NCI-H2196 (cell line): ENCODE results near the gene CCL17.
"Not testable (repeated sequence)": the region's sequence is repeated elsewhere in the genome, so short reads cannot be mapped to it uniquely, and the experiment has no call there.

Source experiments
- DNase-seq: peaks from one replicate; lab custom pipeline; 2025; ENCODE audit not compliant: unreplicated experiment; lab: John Stamatoyannopoulos, UW

Gene CCL17

DNA sequence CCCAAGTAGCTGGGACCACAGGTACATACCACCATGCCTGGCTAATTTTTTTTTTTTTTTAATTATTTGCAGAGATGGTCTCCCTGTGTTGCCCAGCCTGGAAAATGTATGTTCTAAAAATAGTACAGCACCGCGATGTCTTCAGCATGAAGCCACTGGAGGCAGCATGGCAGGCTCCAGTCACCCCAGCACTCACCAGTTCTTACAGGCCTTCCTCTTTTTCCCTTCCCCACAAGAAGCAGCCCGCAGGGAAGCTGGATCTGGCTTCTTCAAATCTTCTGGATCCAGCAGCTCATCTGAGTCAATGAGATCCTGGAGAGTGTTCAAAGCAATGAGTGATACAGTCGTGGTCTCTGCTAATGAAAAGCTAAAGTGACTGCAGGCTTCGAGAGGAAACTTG, 26.4 kb downstream of the CCL17 start:
- DNase-seq, result no peak

DNA sequence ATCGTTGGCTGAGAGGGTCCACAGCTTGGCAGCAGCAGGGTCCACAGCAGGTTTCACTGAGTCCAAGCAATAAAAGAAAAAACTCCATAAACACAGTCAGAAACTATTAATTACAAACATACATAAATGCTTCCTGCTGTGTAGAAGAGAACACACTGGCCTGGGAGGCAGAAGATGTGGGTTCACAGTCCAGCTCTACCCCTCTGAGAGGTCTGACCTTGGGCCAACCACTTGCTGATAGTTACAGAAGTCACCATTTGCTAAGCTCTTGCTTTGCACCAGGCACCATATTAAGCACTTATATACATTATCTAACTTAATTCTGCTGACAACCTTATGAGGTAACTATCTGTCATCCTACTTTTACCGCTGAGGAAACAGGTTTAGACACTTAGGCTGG, 27.9 kb downstream of the CCL17 start:
- DNase-seq, result no peak

DNA sequence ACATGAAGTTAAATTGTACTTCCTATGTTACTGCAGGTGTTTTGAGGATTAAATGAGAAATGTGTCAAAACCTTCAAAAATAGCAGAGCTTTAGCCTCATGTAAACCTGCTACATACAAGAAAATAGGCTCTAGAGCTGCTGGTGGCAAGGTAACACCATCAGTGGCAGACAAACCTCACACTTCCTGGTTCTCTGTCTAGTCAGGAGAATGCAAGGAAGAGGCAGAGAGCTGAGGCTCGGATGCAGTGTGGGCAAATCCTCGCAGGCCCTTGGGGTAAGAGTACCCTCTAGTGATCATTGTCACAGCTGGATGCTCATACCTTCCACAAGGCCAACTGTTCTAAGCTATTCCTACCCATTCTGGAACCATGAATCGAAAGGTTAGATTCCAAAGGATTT, 28.4 kb downstream of the CCL17 start:
- DNase-seq, result no peak

DNA sequence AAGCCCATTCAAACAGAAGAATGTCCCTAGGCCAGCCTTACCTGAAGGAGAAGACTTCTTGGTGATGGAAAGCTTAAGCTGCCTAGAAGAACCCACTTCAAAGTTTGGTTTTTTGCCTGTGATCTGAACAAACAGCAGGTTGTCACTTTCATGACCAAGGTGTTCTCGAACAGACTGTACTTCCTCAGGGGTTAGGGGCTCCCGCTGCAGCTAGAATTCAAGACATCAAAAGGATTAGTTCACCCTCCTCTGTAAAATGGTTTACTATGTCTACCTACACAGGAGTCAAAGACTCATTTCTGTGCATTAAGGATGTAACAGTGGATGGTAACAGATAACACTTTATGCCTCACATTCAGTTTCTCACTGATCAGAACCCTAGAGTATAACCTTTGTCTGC, 29.4 kb downstream of the CCL17 start:
- no peak for DNase-seq

DNA sequence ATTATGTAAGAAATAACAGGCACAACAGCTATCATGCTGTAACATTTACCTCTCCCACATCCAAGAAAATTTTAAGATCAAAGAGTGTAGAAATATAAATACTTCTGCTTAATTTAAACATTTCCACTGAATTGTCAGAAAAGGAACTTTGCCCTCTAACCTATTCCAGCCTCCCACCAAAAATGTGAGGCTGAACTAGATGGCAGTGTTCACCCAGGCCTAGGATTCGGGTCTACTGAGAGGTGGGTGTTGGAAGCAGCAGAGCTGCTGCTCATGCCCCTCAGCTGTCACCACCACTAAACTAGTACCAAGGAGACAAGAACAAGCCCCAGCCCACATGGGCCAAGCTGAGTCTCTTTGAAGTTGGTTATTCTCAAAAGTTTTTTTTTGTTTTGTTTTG, 31.3 kb downstream of the CCL17 start:
- no peak for DNase-seq

DNA sequence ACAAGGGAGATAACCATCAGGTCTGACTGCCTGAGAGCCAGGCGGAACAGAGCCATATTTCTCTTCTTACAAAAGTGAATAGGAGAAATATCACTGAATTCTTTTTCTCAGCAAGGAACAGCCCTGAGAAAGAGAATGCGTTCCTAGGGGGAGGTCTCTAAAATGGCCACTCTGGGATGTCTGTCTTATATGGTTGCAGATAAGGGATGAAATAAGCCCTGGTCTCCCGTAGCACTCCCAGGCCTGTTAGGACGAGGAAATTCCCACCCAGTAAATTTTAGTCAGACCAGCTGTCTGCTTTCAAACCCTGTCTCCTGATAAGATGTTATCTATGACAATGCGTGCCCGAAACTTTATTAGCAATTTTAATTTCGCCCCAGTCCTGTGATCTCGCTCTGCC, 35.4 kb downstream of the CCL17 start:
- not testable (repeated sequence) for DNase-seq

DNA sequence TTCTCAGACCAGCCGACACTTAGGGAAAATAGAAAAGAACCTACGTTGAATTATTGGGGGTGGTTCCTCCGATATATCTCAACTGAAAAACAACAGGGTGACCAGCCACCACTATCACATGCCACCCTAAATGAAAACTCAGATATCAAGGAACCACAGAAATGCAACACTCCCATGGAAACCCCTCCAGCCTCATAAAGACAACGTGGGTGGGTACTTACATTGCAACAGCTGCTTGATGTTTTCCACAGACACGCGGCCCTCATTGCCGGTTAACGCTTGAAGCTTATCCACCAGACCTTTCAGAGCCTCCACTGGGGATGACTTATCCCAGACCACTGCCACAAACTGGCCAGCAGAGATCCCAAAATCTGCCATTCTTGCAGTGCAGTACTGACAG, 36.0 kb downstream of the CCL17 start:
- DNase-seq, result not testable (repeated sequence)

DNA sequence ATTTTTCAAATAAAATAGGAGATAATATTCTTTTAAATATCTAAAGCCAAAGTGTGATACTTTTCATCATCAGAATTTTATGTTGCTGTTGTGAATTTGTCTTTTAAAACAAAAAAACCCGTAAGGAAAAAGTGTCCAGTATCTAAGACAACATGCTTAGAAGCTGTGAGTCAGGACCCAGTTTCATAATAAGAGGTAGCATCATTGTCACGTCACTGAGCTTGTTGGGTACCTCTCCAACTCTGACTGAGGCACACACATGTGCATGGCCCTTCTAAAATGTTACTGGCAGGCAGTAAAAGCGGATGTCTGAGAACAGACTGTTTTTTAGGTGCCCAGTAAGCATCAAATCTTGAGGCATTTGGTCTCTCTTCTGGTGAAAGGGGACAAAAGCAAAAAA, 40.1 kb downstream of the CCL17 start:
- DNase-seq, result no peak

DNA sequence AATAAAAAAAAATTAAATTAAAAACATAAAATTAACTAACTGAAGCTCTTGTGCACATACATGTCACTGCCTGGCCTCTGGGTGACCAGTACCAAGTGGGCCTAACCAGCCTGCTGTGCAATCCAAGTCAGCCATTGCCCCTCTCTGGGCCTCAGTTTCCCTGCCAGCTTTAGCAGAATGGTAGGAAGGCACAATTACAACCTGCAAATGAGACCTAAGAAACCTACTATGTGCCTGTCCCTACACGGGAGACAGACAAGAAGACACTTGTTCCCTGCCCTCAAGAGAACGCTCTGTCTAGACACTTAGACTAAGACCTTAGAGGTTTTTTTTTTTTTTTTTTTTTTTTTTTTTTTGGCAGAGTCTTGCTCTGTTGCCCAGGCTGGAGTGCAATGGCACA, 40.9 kb downstream of the CCL17 start:
- DNase-seq, result no peak

DNA sequence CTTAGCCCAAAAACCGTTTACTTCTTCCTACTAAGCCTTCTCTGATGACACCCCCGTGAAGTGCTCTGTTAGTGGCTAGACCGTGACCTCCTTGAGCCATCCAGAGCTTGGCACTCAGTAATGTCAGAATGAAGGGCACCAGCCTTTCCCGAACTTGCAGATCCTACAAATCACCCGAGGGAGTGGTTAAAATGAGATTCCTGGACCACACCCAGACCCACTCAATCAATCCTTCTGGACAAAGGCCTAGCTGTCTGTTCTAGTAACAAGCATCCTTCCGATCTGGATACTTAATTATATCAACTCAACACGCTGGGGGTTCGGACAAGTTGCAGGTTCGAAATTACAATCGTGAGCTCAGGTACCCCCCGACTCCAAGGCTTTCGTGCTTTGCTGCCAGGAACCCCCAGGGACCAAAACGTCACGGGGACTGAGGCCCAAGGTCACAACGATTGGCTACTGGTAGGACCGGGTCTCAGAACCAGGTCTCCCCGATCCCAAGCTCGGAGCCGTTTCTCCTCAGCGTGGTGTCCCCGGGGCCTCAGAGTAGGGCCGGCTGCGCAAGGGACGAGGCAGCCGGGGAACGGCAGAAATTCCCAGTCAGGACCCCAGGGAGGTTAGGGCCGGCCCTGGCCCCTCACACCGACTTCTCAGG, 42.1 kb downstream of the CCL17 start:
- no peak for DNase-seq

DNA sequence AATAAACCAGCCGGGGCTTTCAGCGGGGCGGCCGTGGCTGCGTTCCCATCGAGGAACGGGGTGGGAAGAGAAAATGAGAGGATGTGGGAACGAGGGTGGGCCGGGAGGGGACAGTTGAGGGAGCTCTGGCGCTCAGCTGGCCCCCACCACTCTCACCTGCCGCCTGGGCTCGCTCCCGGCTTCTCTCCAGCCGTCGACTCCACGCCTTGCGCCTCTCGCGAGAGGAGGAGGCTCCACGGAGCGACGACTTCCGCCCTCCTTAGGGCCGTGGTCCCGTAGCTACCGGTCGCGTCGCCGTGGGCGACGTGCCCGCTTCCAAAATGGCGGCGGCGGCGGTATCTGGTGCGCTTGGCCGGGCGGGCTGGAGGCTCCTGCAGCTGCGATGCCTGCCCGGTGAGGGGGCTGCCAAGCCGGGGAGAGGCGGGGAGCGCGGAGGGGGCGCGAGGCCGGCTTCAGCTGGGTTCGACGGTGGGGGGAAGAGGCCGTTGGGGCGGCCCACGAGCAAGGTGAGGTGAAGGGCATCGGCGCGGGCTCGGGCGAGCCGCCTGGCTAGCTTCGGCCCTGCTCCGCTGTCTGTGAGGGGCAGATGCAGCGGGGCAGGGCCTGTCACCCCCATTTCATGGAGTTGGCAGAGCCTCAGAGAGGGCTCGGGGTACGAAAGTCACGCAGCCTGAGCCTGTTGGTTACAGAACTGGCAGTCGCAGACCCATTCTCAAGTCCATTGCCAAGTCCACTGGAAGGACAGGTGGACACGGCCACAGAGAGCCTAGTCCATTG, 42.8 kb downstream of the CCL17 start, which contains the start of the genes CIAPIN1 and COQ9:
TSS of gene CIAPIN1 (minus strand) at position 200 of the 777 bp plus-strand sequence. CDS start 6,457 bp downstream, outside the sequence.
TSS of gene COQ9 (plus strand) at position 294 of the 777 bp plus-strand sequence. CDS start at position 321, 27 bp downstream.
- DNase-seq, result peak; percentile 83

DNA sequence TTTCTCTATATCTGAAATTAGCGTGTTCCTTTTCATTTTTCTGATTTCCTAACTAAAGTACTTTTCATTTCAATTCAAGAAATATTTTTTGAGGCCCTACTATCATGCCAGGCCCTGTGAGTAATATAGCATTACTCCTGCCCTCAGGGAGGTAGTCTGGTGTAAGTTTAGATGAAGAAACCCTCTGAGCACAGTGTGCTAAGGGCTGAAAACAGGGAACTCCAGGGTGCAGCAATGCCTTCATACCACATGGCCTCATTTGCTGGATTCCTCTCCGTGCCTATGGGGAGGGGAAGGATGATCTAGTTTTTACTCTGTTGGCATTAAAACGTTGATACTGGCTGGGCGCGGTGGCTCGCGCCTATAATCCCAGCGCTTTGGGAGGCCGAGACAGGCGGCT, 47.5 kb downstream of the CCL17 start:
- DNase-seq, result no peak

DNA sequence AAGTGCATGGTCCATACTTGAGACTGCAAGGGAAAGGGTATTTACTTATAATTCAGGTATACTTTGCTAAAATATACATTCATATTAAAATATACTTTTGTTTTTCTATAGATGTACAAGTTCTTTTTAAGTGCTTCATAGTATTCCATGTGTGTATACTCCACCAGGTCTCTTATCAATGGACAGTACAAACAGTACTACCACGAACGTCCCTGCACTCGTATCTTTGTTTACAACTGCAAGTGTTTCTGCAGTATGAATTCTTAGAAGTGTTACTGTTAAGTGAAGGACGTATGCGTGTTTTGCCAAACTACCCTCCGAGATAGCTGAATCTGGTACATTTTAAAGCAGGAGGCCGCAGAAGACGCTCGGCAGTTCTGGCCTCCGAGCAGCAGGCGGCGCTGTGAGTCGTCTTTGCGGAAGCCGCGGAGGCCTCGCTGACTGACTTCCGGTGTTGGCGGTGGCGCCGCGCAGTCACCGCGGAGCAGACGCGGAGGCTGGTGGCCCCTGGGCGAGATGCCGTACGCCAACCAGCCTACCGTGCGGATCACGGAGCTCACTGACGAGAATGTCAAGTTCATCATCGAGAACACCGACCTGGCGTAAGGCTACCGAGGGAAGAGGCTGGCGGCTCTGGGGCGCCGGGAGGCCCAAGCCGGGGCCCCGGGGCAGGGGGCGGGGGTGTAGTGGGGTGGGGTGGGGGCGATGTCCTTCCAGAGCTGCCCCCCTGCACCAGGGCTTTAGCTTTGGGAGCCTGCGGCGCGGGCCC, 57.8 kb downstream of the CCL17 start, which contains the start of gene POLR2C:
TSS of gene POLR2C (plus strand) at position 471 of the 769 bp plus-strand sequence. CDS start at position 517, 46 bp downstream.
- peak; percentile 70 for DNase-seq

DNA sequence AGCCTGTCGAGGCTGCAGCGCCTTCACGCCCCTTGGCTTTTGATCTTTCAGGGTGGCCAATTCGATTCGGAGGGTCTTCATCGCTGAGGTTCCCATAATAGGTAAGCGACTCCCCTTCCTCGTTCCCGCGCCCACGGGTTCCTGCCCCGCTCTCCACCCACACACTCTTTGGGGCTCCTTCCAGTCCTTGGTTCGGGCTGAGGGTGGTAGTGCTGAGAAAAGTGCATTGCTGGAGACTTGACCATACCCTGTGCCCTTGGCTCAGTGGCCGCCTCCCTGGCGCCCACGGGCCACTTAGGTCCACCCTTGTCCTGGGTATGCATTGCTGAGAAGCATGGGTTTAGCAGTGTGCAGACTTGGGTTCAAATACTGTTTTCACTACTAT, 58.4 kb downstream of the CCL17 start:
- no peak for DNase-seq

DNA sequence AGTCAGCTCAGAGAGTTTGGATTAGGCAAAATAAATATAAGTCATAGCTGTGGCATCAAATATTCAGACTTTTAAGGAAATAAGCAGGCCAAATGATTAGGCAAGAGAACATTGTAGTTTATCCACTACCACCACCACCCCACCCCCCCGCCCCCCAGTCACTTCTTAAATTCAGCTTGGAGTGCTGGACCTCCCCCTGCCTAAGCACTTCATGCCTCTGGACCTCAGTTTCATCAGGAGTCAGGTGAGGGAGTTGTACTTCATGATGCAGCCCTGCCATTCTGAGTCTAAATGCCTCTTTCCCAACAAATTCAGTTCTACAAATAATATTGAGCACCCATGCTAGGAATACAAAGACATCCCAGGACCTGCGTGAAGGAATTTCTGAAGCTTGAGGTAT, 60.0 kb downstream of the CCL17 start:
- no peak for DNase-seq
